Stimulated activated effector memory CD8-positive, alpha-beta T cell treated with anti-CD3 and anti-CD28 coated beads, Interleukin-12 subunit alpha, Interleukin-12 subunit beta, amount 100 ng/mL, for 72 hours (primary cell): ENCODE measurements around the gene NRIP2.

Experiments used
- ATAC-seq: fragments of 150-1000 bp; cut with Tn5 transposase; 2 replicates; pipeline ENCODE4 v1.10.0; 2021
- DNase-seq, 2 donors: peaks; one replicate each; pipeline ENCODE4 v3.0.0; 2021 to 2022; ENCODE audit warnings: low spot score in 2 of 2
- H3K27ac Mint-ChIP-seq: one replicate; pipeline ENCODE4 v1.8.0; 2022; ENCODE audit warnings: mild to moderate bottlenecking, mixed read lengths
- H3K36me3 Mint-ChIP-seq: one replicate; pipeline ENCODE4 v1.8.0; 2022; ENCODE audit warnings: mild to moderate bottlenecking, mixed read lengths
- H3K4me1 Mint-ChIP-seq: one replicate; pipeline ENCODE4 v1.8.0; 2022; ENCODE audit warnings: mixed read lengths
- H3K4me3 Mint-ChIP-seq: one replicate; pipeline ENCODE4 v1.8.0; 2022; ENCODE audit warnings: mild to moderate bottlenecking, mixed read lengths
- H3K9me3 Mint-ChIP-seq: one replicate; pipeline ENCODE4 v1.8.0; 2022; ENCODE audit warnings: mixed read lengths

Gene NRIP2

DNA sequence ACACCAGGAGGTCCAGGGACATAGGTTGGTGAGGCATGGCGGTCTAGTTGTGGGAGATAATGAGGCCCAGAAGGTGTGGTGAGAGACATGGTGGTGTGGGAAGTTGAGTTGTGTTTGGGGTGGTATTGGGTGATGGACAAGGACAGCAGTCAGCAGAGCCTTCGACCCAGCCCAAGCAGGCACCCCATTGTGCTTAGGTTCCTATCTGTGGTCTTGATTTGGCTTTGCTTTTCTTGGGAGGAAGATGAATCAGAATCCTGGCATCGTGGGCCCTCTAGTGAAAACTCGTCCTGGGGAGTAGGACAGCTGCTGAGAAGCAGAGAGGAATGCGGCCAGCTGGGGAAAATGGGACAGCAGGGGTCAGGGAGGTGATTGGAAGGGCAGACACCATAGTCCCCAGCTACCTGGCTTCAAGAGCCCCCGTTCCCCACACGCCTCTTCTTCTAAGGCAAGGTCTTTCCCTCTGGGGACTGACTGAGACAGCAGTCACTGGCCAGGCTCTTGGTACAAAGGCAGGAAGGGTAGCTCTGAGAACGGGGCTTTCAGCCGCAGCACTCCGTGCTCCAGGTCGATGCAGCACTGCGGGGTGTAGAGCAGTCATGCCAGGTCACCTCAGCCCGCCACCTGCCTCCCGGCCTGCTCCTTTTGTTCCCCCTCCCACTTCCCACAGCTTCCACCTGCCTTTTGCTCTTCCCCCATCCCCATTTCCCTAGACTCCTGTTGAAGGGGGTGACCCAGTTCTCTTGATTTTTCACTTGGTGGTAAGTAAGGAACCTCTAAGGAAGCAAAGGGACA is 7.9 kb downstream of the NRIP2 start:
- no peaks in the 10 kb centered on the region for H3K9me3 Mint-ChIP-seq
- ATAC-seq, result no peak
- H3K36me3 Mint-ChIP-seq, result peaks cover 87% of the 10 kb centered on the region
- no peak overlapping the region for H3K4me3 Mint-ChIP-seq
- H3K4me1 Mint-ChIP-seq, result no peaks in the 10 kb centered on the region
- peak overlapping the region; percentile 27 for H3K27ac Mint-ChIP-seq
- DNase-seq, result no peak

GRCh38 chr12:2826036-2826435 is 8.8 kb downstream of the NRIP2 start:
- Mint-ChIP-seq H3K27ac (no peak overlapping the region), H3K36me3 (peaks cover 96% of the 10 kb centered on the region), H3K4me1 (no peaks in the 10 kb centered on the region), H3K9me3 (no peaks in the 10 kb centered on the region), H3K4me3 (no peak overlapping the region)
- no peak for DNase-seq
- ATAC-seq, result no peak

DNA sequence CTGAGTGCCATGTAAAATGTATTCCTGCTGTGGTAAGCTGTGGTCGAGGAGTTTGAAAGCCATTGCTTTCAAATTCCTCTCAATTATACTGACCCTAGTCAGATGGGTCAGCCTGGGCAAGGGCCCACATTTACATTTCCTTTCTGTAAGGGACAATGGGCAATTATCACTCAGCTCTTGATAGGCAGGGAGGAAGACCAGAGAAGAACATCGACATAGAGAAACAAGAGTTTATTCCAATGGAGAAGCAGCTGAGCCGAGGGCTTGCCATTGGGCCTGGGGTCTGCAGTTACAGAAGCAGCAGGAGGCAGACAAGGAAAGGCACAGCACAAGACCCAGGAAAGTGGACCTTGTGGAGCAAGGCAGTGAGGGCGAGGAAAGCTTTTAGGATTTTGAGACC is 9.7 kb downstream of the NRIP2 start:
- no peak for DNase-seq
- Mint-ChIP-seq H3K9me3 (no peaks in the 10 kb centered on the region), H3K27ac (no peak overlapping the region)

DNA sequence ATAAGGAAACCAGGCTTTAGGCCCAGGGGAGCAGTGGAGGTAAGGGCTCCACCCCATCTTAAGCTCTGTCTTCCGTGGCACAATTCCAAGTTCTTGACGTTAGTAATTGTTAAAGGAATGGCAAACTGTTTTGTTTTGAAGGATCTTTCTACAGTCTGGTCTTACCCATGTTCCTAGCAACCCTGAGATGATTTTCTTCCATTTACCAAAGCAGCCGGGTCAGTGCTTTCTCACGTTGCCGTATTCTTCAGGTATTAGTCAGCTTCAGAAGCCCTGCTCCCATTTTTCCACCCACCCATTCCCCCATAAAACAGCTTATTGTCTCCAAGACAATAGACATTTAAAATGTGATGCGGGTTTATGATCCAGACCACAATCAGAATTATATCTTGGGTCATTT is 10.3 kb downstream of the NRIP2 start:
- DNase-seq, result no peak
- Mint-ChIP-seq H3K27ac (no peak overlapping the region), H3K9me3 (no peaks in the 10 kb centered on the region), H3K36me3 (peaks cover 100% of the 10 kb centered on the region), H3K4me3 (no peak overlapping the region), H3K4me1 (no peaks in the 10 kb centered on the region)
- ATAC-seq, result no peak

More for the DNA sequence above, 9.7 kb downstream of the NRIP2 start:
- ATAC-seq, result no peak
- Mint-ChIP-seq H3K4me3 (no peak overlapping the region), H3K36me3 (peaks cover 100% of the 10 kb centered on the region), H3K4me1 (no peaks in the 10 kb centered on the region)

DNA sequence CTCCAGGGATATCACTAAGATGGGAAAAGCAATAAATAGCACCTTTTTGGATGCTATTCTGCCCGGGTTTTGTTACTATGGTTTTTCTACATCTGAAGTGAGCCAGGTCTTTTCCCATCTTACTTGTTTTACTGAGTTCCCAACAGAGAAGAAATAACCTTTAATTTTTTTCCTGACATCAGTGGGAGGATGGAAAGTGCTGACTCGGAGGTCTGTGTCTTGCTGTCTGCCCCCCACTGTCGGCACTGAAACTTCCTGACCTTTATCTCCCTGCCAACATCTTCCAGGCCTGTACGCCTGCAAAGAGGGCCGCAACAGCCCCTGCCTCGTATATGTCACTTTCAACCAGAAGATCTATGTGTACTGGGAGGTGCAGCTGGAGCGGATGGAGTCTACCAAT is 11.4 kb downstream of the NRIP2 start:
- Mint-ChIP-seq H3K9me3 (no peaks in the 10 kb centered on the region), H3K27ac (peak overlapping the region; percentile 56), H3K4me3 (no peak overlapping the region), H3K36me3 (peaks cover 100% of the 10 kb centered on the region), H3K4me1 (no peaks in the 10 kb centered on the region)
- ATAC-seq (no peak), DNase-seq (no peak)

GRCh38 chr12:2820432-2820831 is 14.4 kb downstream of the NRIP2 start:
- H3K4me3 Mint-ChIP-seq, result no peak overlapping the region
- peak overlapping the region; percentile 63 for H3K27ac Mint-ChIP-seq
- peaks cover 96% of the 10 kb centered on the region for H3K36me3 Mint-ChIP-seq
- no peaks in the 10 kb centered on the region for H3K4me1 Mint-ChIP-seq
- H3K9me3 Mint-ChIP-seq, result no peaks in the 10 kb centered on the region
- DNase-seq (no peak), ATAC-seq (no peak)

DNA sequence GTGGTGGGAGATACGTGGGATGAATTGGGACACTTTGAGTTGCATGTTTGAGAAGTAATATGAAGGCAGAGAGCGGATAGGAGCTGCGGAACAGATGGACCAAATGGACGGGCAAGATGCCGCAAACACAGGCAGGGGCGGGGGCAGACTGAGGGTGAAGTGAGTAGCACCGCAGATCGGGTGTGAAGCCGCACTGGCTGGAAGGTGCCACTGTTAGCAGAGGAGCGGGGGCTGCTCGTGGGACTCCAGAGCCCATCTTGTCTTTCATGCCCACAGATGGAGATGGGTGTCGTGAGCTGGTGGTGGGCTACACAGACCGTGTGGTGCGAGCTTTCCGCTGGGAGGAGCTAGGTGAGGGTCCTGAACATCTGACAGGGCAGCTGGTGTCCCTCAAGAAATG is 15.0 kb downstream of the NRIP2 start:
- H3K36me3 Mint-ChIP-seq, result peaks cover 96% of the 10 kb centered on the region
- DNase-seq, result no peak
- peak overlapping the region; percentile 63 for H3K27ac Mint-ChIP-seq
- no peak for ATAC-seq
- H3K9me3 Mint-ChIP-seq, result no peaks in the 10 kb centered on the region
- no peaks in the 10 kb centered on the region for H3K4me1 Mint-ChIP-seq
- no peak overlapping the region for H3K4me3 Mint-ChIP-seq

GRCh38 chr12:2813214-2814185 is 21.3 kb downstream of the NRIP2 start:
- Mint-ChIP-seq H3K36me3 (peaks cover 52% of the 10 kb centered on the region), H3K9me3 (no peaks in the 10 kb centered on the region), H3K4me1 (peaks cover 12% of the 10 kb centered on the region), H3K27ac (peak overlapping the region; percentile 99), H3K4me3 (peak overlapping the region; percentile 95)
- ATAC-seq, result peak; percentile 39
- peak; percentile 17 to 68 for DNase-seq

GRCh38 chr12:2812290-2813213 is 22.3 kb downstream of the NRIP2 start, which contains the start of gene ITFG2:
TSS of gene ITFG2 (plus strand) at chr12:2812668. CDS start at chr12:2812761, 93 bp downstream.
- H3K36me3 Mint-ChIP-seq, result peaks cover 43% of the 10 kb centered on the region
- ATAC-seq (peak; percentile 98), DNase-seq (peak; percentile 83 to 95)
- H3K4me3 Mint-ChIP-seq, result peak within 1 kb of the TSS; percentile 95
- no peaks in the 10 kb centered on the region for H3K9me3 Mint-ChIP-seq
- H3K4me1 Mint-ChIP-seq, result peaks cover 12% of the 10 kb centered on the region
- H3K27ac Mint-ChIP-seq, result peak within 1 kb of the TSS; percentile 99

- ATAC-seq, result no peak
- Mint-ChIP-seq H3K4me3 (peak overlapping the region; percentile 95), H3K4me1 (peaks cover 12% of the 10 kb centered on the region), H3K36me3 (peaks cover 38% of the 10 kb centered on the region), H3K27ac (peak overlapping the region; percentile 99), H3K9me3 (no peaks in the 10 kb centered on the region)
- DNase-seq, result no peak
Observed at GRCh38 chr12:2811801-2812200, 23.0 kb downstream of the NRIP2 start.

DNA sequence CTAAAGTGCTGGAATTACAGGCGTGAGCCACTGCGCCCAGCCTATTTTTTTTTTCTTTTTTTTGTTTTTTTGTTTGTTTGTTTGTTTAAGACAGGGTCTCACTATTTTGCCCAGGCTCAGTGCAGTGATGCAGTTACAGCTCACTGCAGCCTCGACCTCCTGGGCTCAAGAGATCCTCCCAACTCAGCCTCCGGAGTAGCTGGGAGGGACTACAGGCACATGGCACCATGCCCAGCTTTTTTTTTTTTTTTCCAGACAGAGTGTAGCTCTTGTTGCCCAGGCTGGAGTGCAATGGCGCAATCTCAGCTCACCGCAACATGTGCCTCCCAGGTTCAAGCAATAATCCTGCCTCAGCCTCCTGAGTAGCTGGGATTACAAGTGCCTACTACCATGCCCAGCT is 28.1 kb downstream of the NRIP2 start:
- Mint-ChIP-seq H3K27ac (peak overlapping the region; percentile 23), H3K9me3 (no peaks in the 10 kb centered on the region), H3K4me1 (no peaks in the 10 kb centered on the region), H3K36me3 (peaks cover 45% of the 10 kb centered on the region), H3K4me3 (no peak overlapping the region)
- no peak for ATAC-seq
- DNase-seq, result no peak

GRCh38 chr12:2805143-2805520 is 29.7 kb downstream of the NRIP2 start:
- Mint-ChIP-seq H3K36me3 (peaks cover 61% of the 10 kb centered on the region), H3K9me3 (no peaks in the 10 kb centered on the region), H3K4me3 (no peak overlapping the region), H3K27ac (no peak overlapping the region), H3K4me1 (no peaks in the 10 kb centered on the region)
- ATAC-seq, result no peak
- DNase-seq, result no peak

GRCh38 chr12:2804393-2805142 is 30.3 kb downstream of the NRIP2 start:
- Mint-ChIP-seq H3K4me1 (no peaks in the 10 kb centered on the region), H3K9me3 (no peaks in the 10 kb centered on the region), H3K27ac (peak overlapping the region; percentile 58), H3K4me3 (no peak overlapping the region), H3K36me3 (peaks cover 66% of the 10 kb centered on the region)
- DNase-seq, result no peak
- ATAC-seq, result no peak
